GM23248 (cell line): Measurements from ENCODE around the gene GPR137B. TPM values are rescaled to one million over a fixed set of nuclear protein-coding genes. Genes with fewer than 3 reads are reported as not detected.

Experiments
- DNase-seq: peaks from one replicate; pipeline ENCODE4 v3.0.0-alpha.2; 2015
- H2AFZ ChIP-seq: fragments of 200-600 bp; sonication (generic); 2 replicates; pipeline ENCODE4 v1.6.1; 2016; ENCODE audit warnings: antibody characterized with exemption
- H3F3A ChIP-seq: fragments of 200-600 bp; sonication (generic); 2 replicates; pipeline ENCODE4 v1.6.1; 2016; ENCODE audit warnings: mild to moderate bottlenecking, antibody characterized with exemption, mixed run types; ENCODE audit not compliant: insufficient read depth
- H3K27ac ChIP-seq: fragments of 200-600 bp; sonication (generic); 2 replicates; pipeline ENCODE4 v1.5.1; 2016; ENCODE audit warnings: mild to moderate bottlenecking
- H3K27me3 ChIP-seq: fragments of 200-600 bp; sonication (generic); replicated peaks from 2 replicates; pipeline ENCODE4 v1.6.1; 2016; ENCODE audit warnings: mild to moderate bottlenecking; ENCODE audit not compliant: insufficient read depth
- H3K36me3 ChIP-seq: fragments of 200-600 bp; sonication (generic); 2 replicates; pipeline ENCODE4 v1.6.1; 2016; ENCODE audit warnings: low read depth, mild to moderate bottlenecking
- H3K4me1 ChIP-seq: fragments of 200-600 bp; sonication (generic); 2 replicates; pipeline ENCODE4 v1.6.1; 2016; ENCODE audit warnings: mild to moderate bottlenecking; ENCODE audit not compliant: insufficient read depth
- H3K4me2 ChIP-seq: fragments of 200-600 bp; sonication (generic); one replicate; pipeline ENCODE4 v1.6.1; 2016; ENCODE audit warnings: mild to moderate bottlenecking; ENCODE audit not compliant: unreplicated experiment
- H3K4me3 ChIP-seq: fragments of 200-600 bp; sonication (generic); 2 replicates; pipeline ENCODE4 v1.5.1; 2016; ENCODE audit warnings: mild to moderate bottlenecking
- H3K79me2 ChIP-seq: fragments of 200-600 bp; sonication (generic); 2 replicates; pipeline ENCODE4 v1.6.1; 2016; ENCODE audit warnings: mild to moderate bottlenecking; ENCODE audit not compliant: insufficient read depth
- H3K9ac ChIP-seq: fragments of 200-600 bp; sonication (generic); 2 replicates; pipeline ENCODE4 v1.6.1; 2016; ENCODE audit warnings: mild to moderate bottlenecking
- H3K9me2 ChIP-seq: fragments of 200-600 bp; sonication (generic); 2 replicates; pipeline ENCODE4 v1.6.1; 2016; ENCODE audit warnings: mixed run types, mild to moderate bottlenecking, moderate library complexity; ENCODE audit not compliant: insufficient read depth
- H3K9me3 ChIP-seq: fragments of 200-600 bp; sonication (generic); one replicate; pipeline ENCODE4 v1.6.1; 2017; ENCODE audit warnings: low read depth
- H4K20me1 ChIP-seq: fragments of 200-600 bp; sonication (generic); 2 replicates; pipeline ENCODE4 v1.6.0; 2016; ENCODE audit not compliant: insufficient read depth
- EZH2 ChIP-seq: fragments of 200-600 bp; sonication (generic); IDR thresholded peaks from 2 replicates; pipeline ENCODE4 v1.6.1; 2018; ENCODE audit warnings: antibody characterized with exemption, mild to moderate bottlenecking; ENCODE audit not compliant: insufficient read depth, poor library complexity, severe bottlenecking
- EZH2phosphoT487 ChIP-seq: fragments of 200-600 bp; sonication (generic); IDR thresholded peaks from 2 replicates; pipeline ENCODE4 v1.6.1; 2018; ENCODE audit warnings: antibody characterized with exemption, moderate library complexity, mild to moderate bottlenecking, low read depth; ENCODE audit not compliant: insufficient read depth
- WGBS, 2 experiments: methylation state at CpG; one replicate each; pipeline ENCODE4 v1.1.6; 2015 to 2017; ENCODE audit warnings: low lambda C conversion rate in 2 of 2, low coverage in 1 of 2; ENCODE audit errors: missing lambda C conversion rate in 2 of 2; 5-methylcytosine and 5-hydroxymethylcytosine counted together
- in situ Hi-C: fragments of 300-500 bp; cut with MboI; formaldehyde crosslinking; loops from 2 replicates; pipeline ENCODE4 v1.15.0; 2020
- polyA plus RNA-seq: library from polyadenylated mRNA; unstranded; fragments of >200 nt; fragmentation: Nextera tagmentation; extraction: Ambion mirVana; gene quantifications from 2 replicates; pipeline ENCODE4 v1.2.1, GENCODE V29; 2016
- total RNA-seq: library from RNA; depleted of rRNA; stranded (reverse); fragments of >200 nt; shearing (Covaris generic); gene quantifications from 2 replicates; pipeline ENCODE4 v1.2.3, GENCODE V29; 2014

Gene GPR137B
- total and polyA plus RNA-seq, 2 experiments from 2014 or later: 26.0 to 30.6 TPM

- Histone ChIP-seq H3K9me3 (no peaks in the 10 kb centered on the region), H3K4me2 (no peak overlapping the region), H4K20me1 (no peaks in the 10 kb centered on the region), H3F3A (peaks cover 13% of the 10 kb centered on the region), H3K36me3 (no peaks in the 10 kb centered on the region), H2AFZ (no peak overlapping the region), H3K9me2 (no peaks in the 10 kb centered on the region), H3K27ac (no peak overlapping the region), H3K27me3 (no peaks in the 10 kb centered on the region), H3K4me1 (0 out of 2 replicates have a peak, but pooled peaks cover 7% of the 10 kb centered on the region), H3K79me2 (no peaks in the 10 kb centered on the region), H3K4me3 (no peak overlapping the region), H3K9ac (no peak overlapping the region)
- WGBS, 2 experiments: 51 to 61% methylated on average over 9 to 11 of the region's 11 CpGs
- no peak for TF ChIP-seq EZH2
- no peak for TF ChIP-seq EZH2phosphoT487
- DNase-seq: no peak
- in situ Hi-C loops: loop anchor here (25.0 kb wide), 2 partner anchors 785 to 1460 kb away; no protein-coding TSS in a partner anchor
These were observed 39.7 kb upstream of the GPR137B start for GRCh38 chr1:236102611-236103010.

DNA sequence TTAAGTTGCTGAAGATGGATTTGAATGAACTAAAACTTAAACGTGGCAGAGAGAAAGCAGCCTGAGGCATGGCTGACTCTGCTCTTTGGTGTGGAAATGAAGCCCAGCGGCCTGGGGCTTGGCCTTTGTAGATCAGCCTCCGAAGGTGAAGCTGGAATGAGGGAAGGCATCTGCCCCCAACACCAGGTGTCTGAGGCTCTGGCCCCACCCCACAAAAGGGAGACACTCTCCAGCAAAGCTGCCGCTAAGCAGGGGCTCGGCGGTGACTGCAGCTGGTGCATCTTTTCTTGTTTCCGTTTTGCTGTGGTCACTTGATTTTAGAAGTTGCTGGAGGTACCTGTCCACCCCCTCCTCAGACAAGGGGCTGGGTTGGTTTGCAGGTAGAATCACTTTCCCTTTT lies 39.3 kb upstream of the GPR137B start:
- no peak overlapping the region for H3K4me3 ChIP-seq
- H4K20me1 ChIP-seq: no peaks in the 10 kb centered on the region
- 4 to 6% methylated on average over 7 of the region's 7 CpGs for WGBS, 2 experiments
- H3K9ac ChIP-seq: no peak overlapping the region
- no peaks in the 10 kb centered on the region for H3K36me3 ChIP-seq
- H3K9me3 ChIP-seq: no peaks in the 10 kb centered on the region
- no peak overlapping the region for H3K4me2 ChIP-seq
- H3K4me1 ChIP-seq: 0 out of 2 replicates have a peak, but pooled peaks cover 7% of the 10 kb centered on the region
- H3K79me2 ChIP-seq: no peaks in the 10 kb centered on the region
- H2AFZ ChIP-seq: no peak overlapping the region
- no peak for DNase-seq
- H3K27me3 ChIP-seq: no peaks in the 10 kb centered on the region
- H3K27ac ChIP-seq: no peak overlapping the region
- no peaks in the 10 kb centered on the region for H3K9me2 ChIP-seq
- in situ Hi-C loops: loop anchor here (25.0 kb wide), 2 partner anchors 784 to 1459 kb away; no protein-coding TSS in a partner anchor
- H3F3A ChIP-seq: peaks cover 8% of the 10 kb centered on the region
- TF ChIP-seq EZH2phosphoT487: no peak
- no peak for TF ChIP-seq EZH2

DNA sequence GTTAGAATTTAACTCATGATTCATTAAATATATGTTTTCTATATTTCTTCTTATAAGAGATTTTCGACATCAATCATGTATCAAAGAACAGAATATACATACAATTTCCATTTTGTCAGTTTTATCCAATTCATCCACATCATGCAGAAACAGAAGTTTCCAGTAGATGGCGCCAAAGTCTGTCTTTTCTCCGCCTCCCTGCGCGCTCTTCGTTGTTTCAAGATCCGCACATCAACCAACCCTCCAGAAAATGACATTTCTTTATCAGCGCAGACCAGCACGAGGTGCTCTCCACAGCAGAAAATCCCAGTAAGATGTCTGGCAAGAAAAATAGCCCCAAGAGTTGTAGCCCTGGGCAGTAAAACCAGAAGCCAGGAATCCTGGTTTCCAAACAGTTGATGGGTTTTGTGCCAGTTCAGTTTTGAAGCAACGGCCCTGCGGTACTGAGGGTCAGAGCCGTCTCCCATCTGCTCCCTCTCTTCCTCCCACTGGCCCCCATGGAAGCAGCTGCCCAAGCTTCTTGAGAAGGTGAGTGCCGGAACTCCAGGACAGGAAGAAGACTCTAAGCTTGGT lies 38.6 kb upstream of the GPR137B start:
- in situ Hi-C loops: loop anchor here (25.0 kb wide), 2 partner anchors 784 to 1459 kb away; no protein-coding TSS in a partner anchor
- no peak overlapping the region for H3K4me2 ChIP-seq

DNA sequence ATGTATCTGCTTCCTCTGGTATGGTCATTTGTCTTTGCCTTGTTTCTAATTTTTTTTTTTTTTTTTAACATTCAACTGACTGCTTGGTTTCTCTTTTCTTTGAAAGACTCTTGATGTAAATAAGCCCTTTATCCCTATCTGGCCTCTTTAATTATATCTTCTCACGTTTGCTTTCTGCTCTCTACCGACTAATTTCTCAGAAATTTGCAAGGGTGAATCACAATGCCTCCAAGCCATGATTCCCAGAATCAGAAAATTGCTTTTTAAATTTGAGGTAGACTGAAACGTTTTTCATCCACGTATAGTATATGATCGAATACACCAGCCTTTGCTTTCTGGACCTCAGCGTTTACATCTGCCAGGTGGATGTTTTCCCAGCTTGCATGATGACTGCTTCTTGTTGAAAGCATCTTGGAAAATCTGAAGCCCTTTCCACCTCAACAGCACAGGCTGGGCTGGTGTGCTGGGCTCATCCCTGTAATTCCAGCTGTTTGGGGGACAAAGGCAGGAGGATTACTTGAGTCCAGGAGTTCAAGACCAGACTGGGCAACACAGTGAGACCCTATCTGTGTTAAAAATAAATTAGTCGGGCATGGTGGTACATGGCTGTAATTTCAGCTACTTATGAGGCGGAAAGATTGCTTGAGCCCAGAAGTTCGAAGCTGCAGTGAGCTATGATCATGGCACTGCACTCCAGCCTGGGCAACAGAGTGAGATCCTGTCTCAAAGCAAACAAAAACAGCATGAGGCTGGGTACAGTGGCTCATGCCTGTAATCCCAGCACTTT lies 35.0 kb upstream of the GPR137B start:
- Histone ChIP-seq H3K79me2 (no peaks in the 10 kb centered on the region), H3K9ac (no peak overlapping the region), H3K4me1 (no peaks in the 10 kb centered on the region), H3K36me3 (no peaks in the 10 kb centered on the region), H4K20me1 (no peaks in the 10 kb centered on the region), H3K4me3 (no peak overlapping the region), H3K27me3 (no peaks in the 10 kb centered on the region), H3F3A (no peaks in the 10 kb centered on the region), H3K27ac (no peak overlapping the region), H3K9me2 (no peaks in the 10 kb centered on the region), H3K9me3 (no peaks in the 10 kb centered on the region), H3K4me2 (no peak overlapping the region), H2AFZ (0 out of 2 replicates have a peak overlapping the region, but pooled peaks have one; percentile 13)
- whole genome bisulfite sequencing, 2 experiments: 41 to 45% methylated on average over 9 of the region's 9 CpGs
- DNase-seq: peak; percentile 51
- in situ Hi-C loops: loop anchor here (5.0 to 25.0 kb wide), 3 partner anchors 380 to 1455 kb away; no protein-coding TSS in a partner anchor
- TF ChIP-seq EZH2phosphoT487: no peak
- no peak for TF ChIP-seq EZH2

More for the DNA sequence above, 38.6 kb upstream of the GPR137B start:
- 0 out of 2 replicates have a peak, but pooled peaks cover 7% of the 10 kb centered on the region for H3K4me1 ChIP-seq
- peak; percentile 68 for DNase-seq
- H3K9me2 ChIP-seq: no peaks in the 10 kb centered on the region
- H4K20me1 ChIP-seq: no peaks in the 10 kb centered on the region
- WGBS, 2 experiments: 26 to 30% methylated on average over 12 to 13 of the region's 13 CpGs
- no peak overlapping the region for H3K9ac ChIP-seq
- H3K4me3 ChIP-seq: no peak overlapping the region
- no peak overlapping the region for H3K27ac ChIP-seq
- H3K79me2 ChIP-seq: no peaks in the 10 kb centered on the region
- no peaks in the 10 kb centered on the region for H3K27me3 ChIP-seq
- H3F3A ChIP-seq: 0 out of 2 replicates have a peak, but pooled peaks cover 2% of the 10 kb centered on the region
- no peaks in the 10 kb centered on the region for H3K36me3 ChIP-seq
- H2AFZ ChIP-seq: peak overlapping the region; percentile 80
- no peaks in the 10 kb centered on the region for H3K9me3 ChIP-seq
- TF ChIP-seq EZH2phosphoT487: no peak
- no peak for TF ChIP-seq EZH2
